Tibial nerve (tissue), 4 donors: ENCODE results near the gene UBALD1. TPM values are rescaled to one million over a fixed set of nuclear protein-coding genes. Genes with fewer than 3 reads are reported as not detected.

Experiments used
- DNase-seq, 2 donors: peaks; one replicate each; pipeline ENCODE4 v3.0.0-alpha.2; 2019; ENCODE audit warnings: low spot score in 2 of 2
- H3K27ac ChIP-seq, 4 donors: fragments of 200-600 bp; sonication (generic) in 3 of 4; one replicate each; pipeline ENCODE4 v1.5.1; 2017 to 2019; ENCODE audit warnings: mild to moderate bottlenecking in 1 of 4
- H3K27me3 ChIP-seq, 2 donors: fragments of 200-600 bp; sonication (generic) in 1 of 2; one replicate each; pipeline versions ENCODE4 v1.5.1 to v1.6.0; 2017 to 2019
- H3K36me3 ChIP-seq, 3 donors: fragments of 200-600 bp; sonication (generic); one replicate each; pipeline ENCODE4 v1.5.1; 2018 to 2019
- H3K4me1 ChIP-seq, 4 donors: fragments of 200-600 bp; sonication (generic) in 3 of 4; one replicate each; pipeline ENCODE4 v1.5.1; 2017 to 2019
- H3K4me3 ChIP-seq, 4 donors: fragments of 200-600 bp; sonication (generic) in 3 of 4; one replicate each; pipeline ENCODE4 v1.5.1; 2017 to 2019; ENCODE audit warnings: mild to moderate bottlenecking in 1 of 4, moderate library complexity in 1 of 4
- H3K9me3 ChIP-seq, 4 donors: fragments of 200-600 bp; sonication (generic) in 3 of 4; one replicate each; pipeline ENCODE4 v1.5.1; 2017 to 2019
- CTCF ChIP-seq, 5 experiments: fragments of 200-600 bp in 3 of 5; fragments of 450-650 bp in 2 of 5; sonication (generic) in 3 of 5; IDR thresholded peaks; one replicate each; pipeline ENCODE4 v1.5.1; 2016 to 2019; ENCODE audit warnings: antibody characterized with exemption in 5 of 5, mild to moderate bottlenecking in 3 of 5, moderate library complexity in 2 of 5
- EP300 ChIP-seq, 2 donors: sonication (generic); formaldehyde crosslinking; IDR thresholded peaks; one replicate each; pipeline ENCODE4 v1.6.1; 2017; ENCODE audit warnings: antibody characterized with exemption in 2 of 2, mild to moderate bottlenecking in 1 of 2
- POLR2A ChIP-seq, 2 donors: fragments of 450-650 bp; IDR thresholded peaks; one replicate each; pipeline ENCODE4 v1.6.1; 2017; ENCODE audit warnings: antibody characterized with exemption in 2 of 2, mild to moderate bottlenecking in 2 of 2, moderate library complexity in 2 of 2
- WGBS, 2 donors: methylation state at CpG; one replicate each; pipeline ENCODE4 v1.1.5; 2018; 5-methylcytosine and 5-hydroxymethylcytosine counted together
- total RNA-seq, 4 donors: library from RNA; depleted of rRNA; stranded (reverse); fragments of >200 nt; gene quantifications; one replicate each; pipeline ENCODE4 v1.1.0, GENCODE V29; 2016

Gene UBALD1
- total RNA-seq, 4 donors from 2014 or later: 6.5 to 22.8 (median 9.8) TPM

DNA sequence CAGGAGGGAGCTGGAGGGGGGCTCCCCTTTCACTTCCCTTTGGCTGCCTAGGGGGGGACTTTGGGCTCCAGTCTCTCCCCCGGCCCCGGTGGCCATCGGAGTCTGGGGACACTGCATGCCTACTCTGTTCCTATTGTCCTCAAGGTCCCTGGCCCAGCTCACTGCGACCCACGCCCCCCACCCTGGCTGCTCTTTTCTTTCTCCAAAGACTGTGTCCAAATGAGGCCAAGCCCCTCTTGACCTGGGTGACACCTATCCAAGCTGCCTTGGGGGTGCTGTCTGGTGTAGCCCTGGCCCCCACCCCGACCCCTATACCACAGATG lies 12.9 kb downstream of the UBALD1 start:
- DNase-seq: no peak
- no peaks in the 10 kb centered on the region for H3K9me3 ChIP-seq
- no peak overlapping the region for H3K4me3 ChIP-seq
- peaks cover 0 to 4% (median 0%) of the 10 kb centered on the region in 3 donors for H3K36me3 ChIP-seq
- TF ChIP-seq CTCF (IDR thresholded peaks at IDR 0.05) (no peak), EP300 (IDR thresholded peaks at IDR 0.05) (no peak)
- no peaks in the 10 kb centered on the region for H3K27me3 ChIP-seq
- H3K27ac ChIP-seq: no peak overlapping the region
- H3K4me1 ChIP-seq: peaks cover 0 to 18% (median 0%) of the 10 kb centered on the region in 4 donors
- WGBS, 2 donors: 48 to 57% methylated on average over 6 of the region's 6 CpGs

DNA sequence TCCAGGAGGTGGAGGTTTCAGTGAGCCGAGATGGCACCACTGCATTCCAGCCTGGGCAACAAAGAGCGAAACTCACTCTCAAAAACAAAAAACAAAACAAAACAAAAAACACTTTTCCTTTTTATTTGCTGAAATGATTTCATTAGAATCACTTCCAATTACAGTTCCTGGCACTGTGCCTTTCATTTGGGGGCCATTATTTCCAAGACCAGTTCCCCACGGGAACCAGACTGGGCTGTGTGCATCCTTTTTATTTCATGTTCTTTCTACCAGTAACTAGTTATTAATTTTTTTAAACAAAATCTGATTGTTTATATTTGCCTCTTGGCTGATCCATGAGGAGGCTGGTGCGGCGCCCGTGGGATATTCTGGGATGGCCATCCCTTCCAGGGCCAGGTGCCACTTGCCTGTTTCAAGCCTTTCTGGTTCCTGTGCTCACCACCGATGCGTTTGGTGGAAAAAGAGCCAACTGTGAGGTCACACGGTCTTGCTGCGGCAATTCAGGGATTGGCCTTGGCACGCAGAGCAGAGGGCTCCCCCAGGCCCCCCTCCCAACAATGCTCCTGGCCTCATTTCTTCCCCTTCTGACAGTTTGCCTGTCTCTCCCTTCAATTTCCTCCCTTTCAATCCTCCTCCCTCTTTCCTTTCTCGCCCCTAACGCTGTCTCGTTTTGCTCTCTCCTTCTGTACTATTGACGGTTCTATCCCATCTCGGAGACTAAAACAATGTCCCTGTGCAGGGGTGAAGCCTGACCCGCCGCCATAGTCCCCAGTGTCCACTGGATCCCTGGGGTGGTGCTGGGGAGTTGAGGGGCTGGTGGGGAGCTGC lies 13.4 kb downstream of the UBALD1 start:
- TF ChIP-seq POLR2A (IDR thresholded peaks at IDR 0.05) (no peak), EP300 (IDR thresholded peaks at IDR 0.05) (no peak), CTCF (IDR thresholded peaks at IDR 0.05) (no peak)
- H3K9me3 ChIP-seq: no peaks in the 10 kb centered on the region
- H3K4me1 ChIP-seq: peaks cover 0 to 18% (median 0%) of the 10 kb centered on the region in 4 donors
- H3K36me3 ChIP-seq: no peaks in the 10 kb centered on the region
- no peak overlapping the region for H3K27ac ChIP-seq
- 17 to 22% methylated on average over 18 of the region's 18 CpGs for WGBS, 2 donors
- DNase-seq: peak in 1 of 2 donors; percentile 37
- no peaks in the 10 kb centered on the region for H3K27me3 ChIP-seq
- no peak overlapping the region for H3K4me3 ChIP-seq

- DNase-seq: no peak
- H3K4me1 ChIP-seq: peaks cover 0 to 18% (median 0%) of the 10 kb centered on the region in 4 donors
- no peak overlapping the region for H3K4me3 ChIP-seq
- WGBS, 2 donors: 72 to 79% methylated on average over 6 to 8 of the region's 8 CpGs
- no peak overlapping the region for H3K27ac ChIP-seq
- no peaks in the 10 kb centered on the region for H3K9me3 ChIP-seq
- TF ChIP-seq POLR2A (IDR thresholded peaks at IDR 0.05): no peak
- TF ChIP-seq CTCF (IDR thresholded peaks at IDR 0.05): no peak
- no peak for TF ChIP-seq EP300 (IDR thresholded peaks at IDR 0.05)
- no peaks in the 10 kb centered on the region for H3K27me3 ChIP-seq
- no peaks in the 10 kb centered on the region for H3K36me3 ChIP-seq
Measured at GRCh38 chr16:4599545-4599944, 15.1 kb downstream of the UBALD1 start.

GRCh38 chr16:4599037-4599436 lies 15.7 kb downstream of the UBALD1 start:
- WGBS, 2 donors: 86 to 89% methylated on average over 10 of the region's 10 CpGs

More at GRCh38 chr16:4599037-4599436, 15.7 kb downstream of the UBALD1 start:
- Histone ChIP-seq H3K36me3 (no peaks in the 10 kb centered on the region), H3K27me3 (no peaks in the 10 kb centered on the region), H3K9me3 (no peaks in the 10 kb centered on the region), H3K4me3 (no peak overlapping the region), H3K27ac (no peak overlapping the region), H3K4me1 (peaks cover 0 to 18% (median 0%) of the 10 kb centered on the region in 4 donors)
- DNase-seq: no peak
- TF ChIP-seq EP300 (IDR thresholded peaks at IDR 0.05) (no peak), POLR2A (IDR thresholded peaks at IDR 0.05) (no peak), CTCF (IDR thresholded peaks at IDR 0.05) (no peak)
